ENCODE results near the gene OR2C3. TPM values are rescaled to one million over a fixed set of nuclear protein-coding genes. Genes with fewer than 3 reads are reported as not detected.

OR2C3 gene
- total and polyA plus RNA-seq, 2 of the 13 experiments (the other 11 are each of a cell fraction or from before 2014, with no cell fraction given) = not detected

DNA sequence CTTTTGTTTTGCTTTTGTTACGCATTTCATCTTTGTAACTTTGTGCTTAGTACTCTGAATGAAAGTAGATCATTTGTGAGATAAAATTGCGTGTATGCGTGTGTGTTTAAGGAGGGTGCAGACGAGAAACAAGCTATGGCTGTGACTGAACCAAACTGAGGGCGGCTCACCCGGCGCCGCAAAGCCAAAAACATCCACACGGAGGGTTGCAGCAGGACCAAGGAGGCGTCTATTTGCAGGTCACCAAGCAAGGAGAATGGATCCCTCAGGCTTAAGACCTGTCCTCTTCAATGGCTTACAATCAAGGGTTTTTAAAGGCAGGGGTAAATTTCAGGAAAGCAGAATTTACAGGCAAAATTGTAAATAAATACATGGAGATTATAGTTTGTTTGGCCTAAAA lies 25.5 kb upstream of the OR2C3 start (continued):
- TF ChIP-seq, protein P1, sequence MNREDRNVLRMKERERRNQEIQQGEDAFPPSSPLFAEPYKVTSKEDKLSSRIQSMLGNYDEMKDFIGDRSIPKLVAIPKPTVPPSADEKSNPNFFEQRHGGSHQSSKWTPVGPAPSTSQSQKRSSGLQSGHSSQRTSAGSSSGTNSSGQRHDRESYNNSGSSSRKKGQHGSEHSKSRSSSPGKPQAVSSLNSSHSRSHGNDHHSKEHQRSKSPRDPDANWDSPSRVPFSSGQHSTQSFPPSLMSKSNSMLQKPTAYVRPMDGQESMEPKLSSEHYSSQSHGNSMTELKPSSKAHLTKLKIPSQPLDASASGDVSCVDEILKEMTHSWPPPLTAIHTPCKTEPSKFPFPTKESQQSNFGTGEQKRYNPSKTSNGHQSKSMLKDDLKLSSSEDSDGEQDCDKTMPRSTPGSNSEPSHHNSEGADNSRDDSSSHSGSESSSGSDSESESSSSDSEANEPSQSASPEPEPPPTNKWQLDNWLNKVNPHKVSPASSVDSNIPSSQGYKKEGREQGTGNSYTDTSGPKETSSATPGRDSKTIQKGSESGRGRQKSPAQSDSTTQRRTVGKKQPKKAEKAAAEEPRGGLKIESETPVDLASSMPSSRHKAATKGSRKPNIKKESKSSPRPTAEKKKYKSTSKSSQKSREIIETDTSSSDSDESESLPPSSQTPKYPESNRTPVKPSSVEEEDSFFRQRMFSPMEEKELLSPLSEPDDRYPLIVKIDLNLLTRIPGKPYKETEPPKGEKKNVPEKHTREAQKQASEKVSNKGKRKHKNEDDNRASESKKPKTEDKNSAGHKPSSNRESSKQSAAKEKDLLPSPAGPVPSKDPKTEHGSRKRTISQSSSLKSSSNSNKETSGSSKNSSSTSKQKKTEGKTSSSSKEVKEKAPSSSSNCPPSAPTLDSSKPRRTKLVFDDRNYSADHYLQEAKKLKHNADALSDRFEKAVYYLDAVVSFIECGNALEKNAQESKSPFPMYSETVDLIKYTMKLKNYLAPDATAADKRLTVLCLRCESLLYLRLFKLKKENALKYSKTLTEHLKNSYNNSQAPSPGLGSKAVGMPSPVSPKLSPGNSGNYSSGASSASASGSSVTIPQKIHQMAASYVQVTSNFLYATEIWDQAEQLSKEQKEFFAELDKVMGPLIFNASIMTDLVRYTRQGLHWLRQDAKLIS (CRISPR knock-in tag; IDR thresholded peaks at IDR 0.05) = no peak
- TF ChIP-seq, protein P2, sequence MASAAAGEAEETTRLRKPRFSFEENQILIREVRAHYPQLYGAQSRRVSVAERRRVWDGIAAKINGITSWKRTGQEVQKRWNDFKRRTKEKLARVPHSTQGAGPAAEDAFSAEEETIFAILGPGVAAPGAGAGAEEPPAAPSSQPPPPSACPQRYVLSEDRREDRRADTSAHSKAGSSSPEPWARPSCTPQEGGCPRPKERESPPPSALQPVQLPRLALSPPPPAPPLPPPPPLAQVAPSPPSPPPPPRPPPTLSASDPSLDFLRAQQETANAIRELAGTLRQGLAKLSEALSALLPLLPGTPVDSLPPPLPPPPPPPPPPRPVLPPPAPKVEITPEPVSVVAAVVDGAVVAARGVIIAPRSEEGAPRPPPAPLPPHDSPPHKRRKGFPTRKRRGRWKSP (CRISPR knock-in tag; IDR thresholded peaks at IDR 0.05) = no peak
- TF ChIP-seq KAT7 (CRISPR knock-in tag; IDR thresholded peaks at IDR 0.05; ENCODE audit: borderline replicate concordance) = no peak

DNA sequence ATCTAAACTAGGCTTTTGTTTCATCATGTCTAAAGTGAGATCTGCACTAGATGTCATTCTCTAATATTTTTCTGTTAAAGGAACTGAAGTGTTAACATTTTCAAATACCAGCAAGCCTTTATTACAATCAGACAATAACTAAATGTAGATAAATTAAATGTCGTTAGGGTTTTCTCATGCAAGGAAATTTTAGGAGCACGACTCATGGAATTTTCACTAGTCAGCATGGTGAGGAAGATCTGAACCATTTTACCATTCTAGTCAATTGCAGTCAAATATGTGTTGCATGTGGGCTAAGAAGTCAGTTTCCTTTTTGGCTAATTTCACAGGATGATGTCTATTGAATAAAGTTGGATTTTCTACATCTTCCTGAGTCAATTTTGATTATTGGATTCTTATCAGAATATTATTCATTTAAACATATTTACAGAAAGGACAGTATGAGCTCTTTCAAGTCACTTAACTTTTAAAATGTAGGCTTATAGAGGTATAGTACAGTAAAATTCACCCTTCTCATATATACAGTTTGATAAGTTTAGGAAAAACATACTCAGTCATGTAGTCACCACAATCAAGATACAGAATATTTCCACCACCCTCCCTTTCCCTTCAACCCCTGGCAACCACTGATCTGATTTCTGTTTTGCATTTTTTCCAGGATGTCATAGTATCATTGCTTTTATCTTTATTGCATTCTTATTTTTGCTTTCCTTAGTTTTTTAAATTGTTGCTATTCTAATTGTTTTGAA lies 21.9 kb upstream of the OR2C3 start:
- Histone ChIP-seq H3K4me1 (ENCODE audit: insufficient read depth, low read length) (no peaks in the 10 kb centered on the region), H3K9me3 (ENCODE audit: low read length) (no peaks in the 10 kb centered on the region), H3K79me2 (ENCODE audit: insufficient read depth, low read length) (no peaks in the 10 kb centered on the region), H3K27me3 (ENCODE audit: control insufficient read depth in 1 of 2, insufficient read depth in 2 of 2, low read length in 2 of 2) (peaks cover 0 to 4% of the 10 kb centered on the region in 2 experiments; a peak in 3 of 5 replicates), H2AFZ (ENCODE audit: low read length) (no peak overlapping the region), H3K9ac (ENCODE audit: insufficient read depth, low read depth, low read length) (no peak overlapping the region), H3K27ac (ENCODE audit: extremely low read length, insufficient read depth, low read length) (no peak overlapping the region), H3K4me3 (replicated peaks in 1 of 3; ENCODE audit: insufficient read depth in 1 of 3, low read depth in 2 of 3, low read length in 3 of 3) (no peak overlapping the region), H3K4me2 (ENCODE audit: low read depth, low read length) (no peak overlapping the region), H3K36me3 (replicated peaks in 1 of 2; ENCODE audit: control insufficient read depth in 1 of 2, insufficient read depth in 2 of 2, low read length in 2 of 2) (no peaks in the 10 kb centered on the region), H4K20me1 (ENCODE audit: insufficient read depth, low read length) (no peaks in the 10 kb centered on the region)
- ChIA-PET CTCF (ENCODE audit: low intra/inter-chr PET ratio, low total read pairs) (no interaction called here), POLR2A (no interaction called here)
- no TSS peak for BruUV-seq (replicated peaks)
- no peak for DNase-seq (ENCODE audit: low spot score)
- in situ Hi-C loops (cut with HindIII; ENCODE audit: extremely low pct_ligation_motif_present, low pct_unique_long_range_greater_than_20kb) (no loop called here), intact Hi-C loops (cut with micrococcal nuclease; ENCODE audit: unreplicated experiment) (no loop called here)
- TF ChIP-seq KDM2A (CRISPR knock-in tag; IDR thresholded peaks at IDR 0.05; ENCODE audit: borderline replicate concordance, low read depth) (no peak), ZKSCAN1 (IDR thresholded peaks at IDR 0.05; ENCODE audit: low read length) (no peak)
- ATAC-seq = no peak
- WGBS (ENCODE audit: low lambda C conversion rate) = 0% methylated on average over 2 of the region's 2 CpGs
- no peak for FAIRE-seq

All from HepG2 (cell line).